Stimulated activated CD8-positive, alpha-beta memory T cell treated with anti-CD3 and anti-CD28 coated beads, Interleukin-2, amount 100 ng/mL, for 1 hour (primary cell): Measurements from ENCODE around the gene MBOAT1.

Experiments
- DNase-seq, 2 donors: peaks; one replicate each; pipeline ENCODE4 v3.0.0-alpha.2; 2020; ENCODE audit warnings: low read depth in 2 of 2

Gene MBOAT1

DNA sequence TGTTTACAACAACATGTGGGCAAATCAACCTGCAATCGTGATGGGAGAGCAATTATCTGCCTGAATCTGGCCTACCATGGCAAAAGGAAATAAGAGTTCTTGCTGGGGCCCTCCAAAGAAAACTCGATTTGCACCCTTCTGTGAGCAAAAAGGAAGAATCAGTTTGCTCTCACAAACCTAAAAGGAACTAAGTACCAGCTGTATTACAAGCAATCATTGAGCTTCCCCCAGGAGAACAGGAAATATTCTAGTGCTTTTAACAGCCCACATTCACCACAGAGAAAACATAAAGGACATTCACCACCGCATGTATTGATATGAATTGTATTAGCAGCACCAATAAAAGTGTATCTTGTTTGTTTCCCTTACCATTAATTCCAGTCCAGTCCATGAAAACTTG is 75.0 kb downstream of the MBOAT1 start:
- DNase-seq = no peak

DNA sequence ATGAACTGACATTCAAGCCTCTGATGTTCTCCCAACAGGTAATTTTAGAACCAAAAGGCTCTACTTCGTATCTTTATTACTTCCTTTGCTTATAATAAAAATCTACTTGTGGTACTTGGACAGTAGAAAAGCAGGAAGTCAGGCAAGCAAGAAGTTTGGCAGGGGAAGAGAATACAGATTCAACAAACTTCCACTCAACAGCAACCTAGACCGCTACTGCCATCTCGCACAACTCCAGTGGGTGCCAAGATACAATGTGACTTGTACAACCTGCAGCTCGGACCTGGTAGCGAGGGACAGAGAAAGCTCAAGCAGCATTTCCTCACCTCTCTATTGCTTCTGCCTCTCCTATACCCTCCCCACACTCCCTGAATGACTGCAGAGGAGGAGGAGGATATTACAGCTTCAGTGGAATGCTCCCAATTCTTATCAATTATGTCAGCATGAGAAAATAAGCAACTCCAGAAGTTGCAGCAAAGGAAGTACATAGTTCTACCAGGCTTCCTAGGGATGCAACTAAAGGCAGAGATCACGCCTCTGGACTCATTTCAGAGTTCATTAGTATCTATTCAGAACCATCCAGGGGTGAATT is 76.5 kb downstream of the MBOAT1 start:
- DNase-seq = no peak

DNA sequence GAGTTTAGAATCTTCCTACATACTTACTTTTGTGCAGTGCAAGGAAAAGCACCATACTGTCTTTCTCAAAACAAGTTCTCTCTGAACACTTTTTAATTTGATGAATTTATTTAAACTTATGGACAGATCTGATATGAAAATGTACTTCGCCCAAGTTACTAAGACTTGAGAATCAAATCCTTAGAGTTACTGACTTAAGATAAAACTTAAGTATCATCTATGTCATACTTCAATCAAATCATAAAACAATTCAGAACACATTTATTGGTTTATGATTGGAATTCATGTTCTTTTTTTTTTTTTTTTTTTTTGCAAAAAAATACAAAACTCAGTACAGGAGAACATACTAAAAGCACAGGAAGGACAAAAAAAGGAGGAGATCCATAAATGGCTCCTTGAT is 77.7 kb downstream of the MBOAT1 start:
- no peak for DNase-seq

GRCh38 chr6:20129290-20130088 is 82.8 kb downstream of the MBOAT1 start:
- DNase-seq = no peak

GRCh38 chr6:20128018-20128417 is 84.3 kb downstream of the MBOAT1 start:
- no peak for DNase-seq

GRCh38 chr6:20126789-20127653 is 85.2 kb downstream of the MBOAT1 start:
- peak; percentile 14 to 45 for DNase-seq

- no peak for DNase-seq
These were observed 86.0 kb downstream of the MBOAT1 start for GRCh38 chr6:20126102-20126752.

GRCh38 chr6:20124545-20124944 is 87.7 kb downstream of the MBOAT1 start:
- DNase-seq = no peak

GRCh38 chr6:20119485-20119884 is 92.8 kb downstream of the MBOAT1 start:
- no peak for DNase-seq

DNA sequence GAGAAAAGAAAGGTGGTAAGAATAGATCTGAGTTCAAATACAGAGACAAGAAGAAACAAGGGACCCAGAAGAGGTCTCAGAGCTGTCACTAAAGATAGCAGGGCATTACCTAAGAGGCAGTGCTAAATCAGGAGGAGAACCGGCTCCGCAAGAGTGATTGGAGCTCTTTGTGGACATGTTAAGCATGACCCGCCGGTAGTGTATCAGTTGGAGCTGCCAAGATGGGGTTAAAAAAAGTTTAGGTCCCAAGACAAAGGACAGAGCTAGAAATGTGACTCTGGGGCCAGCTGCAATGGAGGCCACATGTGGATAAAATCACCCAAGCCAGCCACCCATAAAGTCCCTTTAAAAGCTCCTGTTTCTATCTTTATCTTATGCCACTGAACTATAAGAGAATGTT is 93.4 kb downstream of the MBOAT1 start:
- no peak for DNase-seq

GRCh38 chr6:20117474-20117873 is 94.8 kb downstream of the MBOAT1 start:
- DNase-seq = no peak

DNA sequence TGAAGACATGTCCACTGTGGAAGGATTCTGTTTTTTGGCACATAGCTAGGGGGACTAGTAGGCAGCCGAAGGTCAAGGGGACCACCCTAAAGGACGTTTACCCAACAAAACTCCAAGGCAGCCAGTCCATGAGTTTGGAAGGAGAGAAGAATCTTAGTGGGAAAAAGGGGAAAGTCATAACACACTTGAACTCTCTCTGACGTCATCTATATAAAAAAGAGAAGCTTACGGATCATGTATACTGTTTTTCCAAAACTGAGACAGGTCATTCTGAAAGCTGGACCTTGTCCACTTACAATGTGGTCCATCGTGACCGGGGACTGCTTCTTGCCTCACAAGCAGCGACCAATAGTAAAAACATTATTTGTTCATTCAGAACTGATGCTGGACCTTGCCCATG is 95.5 kb downstream of the MBOAT1 start:
- DNase-seq = no peak

DNA sequence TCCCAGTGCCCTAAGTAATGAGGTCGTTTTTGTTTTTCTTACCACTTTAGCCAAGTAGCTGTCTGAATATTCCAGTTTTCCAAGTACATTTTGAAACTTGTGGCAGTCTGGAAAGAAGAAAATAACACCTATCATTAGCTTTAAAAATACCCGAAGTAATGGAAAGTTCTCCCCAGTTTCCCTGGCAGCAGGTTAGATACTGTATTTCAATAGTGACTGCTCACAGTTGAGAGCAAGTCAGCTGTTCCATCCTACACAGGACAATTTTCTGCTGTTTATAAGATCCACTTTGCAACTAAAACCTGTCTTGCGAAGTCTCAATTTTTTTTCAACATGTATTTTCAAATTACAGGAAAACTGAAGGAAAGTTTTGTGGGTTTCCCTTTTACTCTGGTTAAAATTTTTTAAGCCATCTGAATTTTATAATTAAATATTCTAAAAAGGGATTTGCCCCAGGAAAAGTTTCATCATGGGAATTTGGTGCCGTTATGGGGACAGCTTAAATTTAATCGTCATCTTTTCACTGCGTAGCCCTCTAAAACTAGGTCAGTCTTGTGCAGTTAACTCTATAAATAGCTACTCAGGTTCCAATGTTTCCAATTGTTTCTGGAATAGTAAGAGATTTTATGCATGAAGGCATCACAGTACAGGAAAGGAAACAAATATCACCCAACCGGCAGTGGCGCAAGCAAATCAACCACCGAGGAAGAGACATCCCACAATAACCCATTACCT is 96.9 kb downstream of the MBOAT1 start:
- no peak for DNase-seq

DNA sequence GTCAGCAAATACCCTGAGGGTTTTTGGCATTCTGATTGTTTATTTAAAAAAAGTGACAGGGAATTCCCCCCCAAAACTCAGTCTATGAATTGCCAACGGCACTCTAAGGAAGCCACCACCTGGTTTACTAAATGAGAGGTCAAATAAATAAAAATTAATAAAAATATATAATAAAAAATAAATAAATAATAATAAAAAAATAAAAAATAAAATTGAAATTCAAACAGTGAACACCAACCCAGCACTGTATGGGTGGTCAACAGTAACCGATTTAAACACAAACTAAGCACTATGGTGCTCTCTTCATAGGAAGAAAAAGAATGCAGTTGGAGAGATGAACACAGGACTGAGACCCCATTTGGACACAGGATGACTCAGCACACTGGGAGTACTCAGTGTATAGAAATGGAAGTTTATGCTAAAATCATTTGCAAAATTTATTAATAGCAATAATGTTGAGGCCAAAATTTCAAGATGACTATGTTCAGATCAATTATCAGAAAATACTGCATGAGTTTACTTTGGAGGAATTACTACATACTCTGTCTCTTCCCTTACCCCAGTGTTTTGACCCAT is 98.5 kb downstream of the MBOAT1 start:
- DNase-seq = no peak

GRCh38 chr6:20112841-20113240 is 99.4 kb downstream of the MBOAT1 start:
- DNase-seq = no peak

DNA sequence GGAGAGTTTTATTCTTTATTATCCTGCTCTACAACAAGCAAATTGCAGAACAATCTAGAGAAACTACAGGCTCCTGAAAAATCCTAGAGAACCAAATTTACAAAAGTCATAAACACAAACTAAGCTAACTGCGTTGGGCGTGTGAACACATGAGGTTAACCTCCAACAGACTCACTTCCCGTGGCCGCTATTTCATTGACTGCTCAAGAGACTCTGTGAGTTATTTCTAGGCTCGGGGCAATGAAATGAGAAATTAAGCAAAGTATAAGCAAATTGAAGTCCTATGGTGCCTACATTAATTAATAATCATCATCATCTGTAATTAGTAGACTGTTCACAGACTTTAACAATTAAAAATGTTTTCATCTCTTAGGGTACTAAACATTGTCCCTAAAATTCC is 100.0 kb downstream of the MBOAT1 start:
- no peak for DNase-seq

DNA sequence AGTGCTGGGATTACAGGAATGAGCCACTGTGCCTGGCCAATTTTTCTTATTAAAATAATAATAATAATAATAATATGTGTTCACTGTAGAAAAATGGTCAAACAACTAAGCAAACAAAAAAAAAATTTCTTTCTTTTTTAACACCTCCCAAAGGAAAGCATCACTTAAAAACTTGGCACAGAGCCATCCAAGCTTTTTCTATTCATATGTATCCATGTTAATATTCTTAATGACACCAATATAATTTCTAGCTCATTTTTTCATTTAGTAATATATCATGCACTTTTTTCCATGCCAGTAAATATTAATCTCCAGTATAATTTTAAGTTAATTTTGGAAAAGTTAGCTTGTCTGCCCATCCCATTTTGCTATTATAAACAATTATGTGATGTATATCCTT is 101.8 kb downstream of the MBOAT1 start:
- DNase-seq = no peak

GRCh38 chr6:20109526-20109925 is 102.7 kb downstream of the MBOAT1 start:
- DNase-seq = no peak

DNA sequence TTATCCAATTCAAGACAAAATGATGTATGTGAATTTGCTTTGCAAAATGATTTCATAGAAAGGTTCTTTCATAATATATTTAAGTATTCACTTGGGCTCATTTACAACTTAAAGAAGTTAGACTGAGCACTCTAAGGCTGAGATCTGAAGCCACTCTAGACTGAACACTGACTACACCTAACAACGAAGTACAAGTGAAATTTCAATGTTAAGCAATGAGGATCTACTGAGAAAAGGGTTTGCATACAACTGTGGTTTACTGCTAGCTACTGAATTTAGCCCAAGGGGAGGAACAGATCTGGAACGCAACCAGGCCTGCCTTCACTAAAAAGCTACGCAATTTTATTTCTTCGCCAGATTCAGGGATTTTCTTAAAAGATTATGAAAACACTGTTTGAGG is 106.4 kb downstream of the MBOAT1 start:
- DNase-seq = no peak

- DNase-seq = no peak
These were observed 107.6 kb downstream of the MBOAT1 start for GRCh38 chr6:20104696-20105095.
